B cell (primary cell): Measurements from ENCODE around the gene NOS1AP.

Experiments used
- CTCF ChIP-seq: fragments of 200-600 bp; IDR thresholded peaks from one replicate; pipeline ENCODE4 v1.8.0; 2022; ENCODE audit warnings: antibody characterized with exemption, mild to moderate bottlenecking
- EZH2 ChIP-seq: IDR thresholded peaks from 2 replicates; pipeline ENCODE4 v1.6.1; 2012; ENCODE audit warnings: borderline replicate concordance, low read depth, mild to moderate bottlenecking, moderate library complexity, low read length; ENCODE audit not compliant: insufficient read depth, poor library complexity, severe bottlenecking

DNA sequence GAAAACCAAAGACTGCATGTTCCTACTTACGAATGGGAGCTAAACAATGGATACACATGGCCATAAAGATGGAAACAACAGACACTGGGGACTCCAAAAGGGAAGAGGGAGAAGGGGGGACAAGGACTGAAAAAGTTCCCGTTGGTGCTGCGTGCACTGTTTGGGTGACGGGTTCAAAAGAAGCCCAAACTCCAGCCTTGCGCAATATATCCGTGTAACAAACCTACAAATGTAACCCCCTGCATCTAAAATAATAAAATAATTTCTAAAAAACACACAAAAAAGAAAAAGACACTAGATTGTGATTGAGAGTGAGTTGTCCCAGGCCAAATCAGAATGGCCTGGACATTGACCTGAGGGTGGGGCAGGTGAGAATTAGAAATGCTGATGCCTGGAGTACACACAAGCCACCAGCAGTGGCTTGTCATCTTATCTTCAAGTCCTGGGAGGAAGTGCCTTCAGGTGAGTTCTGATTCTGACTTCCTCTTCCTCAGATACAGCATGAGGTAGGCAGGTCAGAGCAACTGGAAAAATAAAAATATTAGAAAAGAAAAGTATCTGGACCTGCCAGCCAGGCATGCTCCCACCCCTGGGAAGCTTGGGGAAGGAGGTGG, 252.4 kb downstream of the NOS1AP start:
- TF ChIP-seq CTCF = no peak
- TF ChIP-seq EZH2 = no peak
